Measurements from ENCODE around the gene ANKRD33B.
"Not testable (repeated sequence)": the region's sequence is repeated elsewhere in the genome, so short reads cannot be mapped to it uniquely, and the experiment has no call there.

ANKRD33B gene

DNA sequence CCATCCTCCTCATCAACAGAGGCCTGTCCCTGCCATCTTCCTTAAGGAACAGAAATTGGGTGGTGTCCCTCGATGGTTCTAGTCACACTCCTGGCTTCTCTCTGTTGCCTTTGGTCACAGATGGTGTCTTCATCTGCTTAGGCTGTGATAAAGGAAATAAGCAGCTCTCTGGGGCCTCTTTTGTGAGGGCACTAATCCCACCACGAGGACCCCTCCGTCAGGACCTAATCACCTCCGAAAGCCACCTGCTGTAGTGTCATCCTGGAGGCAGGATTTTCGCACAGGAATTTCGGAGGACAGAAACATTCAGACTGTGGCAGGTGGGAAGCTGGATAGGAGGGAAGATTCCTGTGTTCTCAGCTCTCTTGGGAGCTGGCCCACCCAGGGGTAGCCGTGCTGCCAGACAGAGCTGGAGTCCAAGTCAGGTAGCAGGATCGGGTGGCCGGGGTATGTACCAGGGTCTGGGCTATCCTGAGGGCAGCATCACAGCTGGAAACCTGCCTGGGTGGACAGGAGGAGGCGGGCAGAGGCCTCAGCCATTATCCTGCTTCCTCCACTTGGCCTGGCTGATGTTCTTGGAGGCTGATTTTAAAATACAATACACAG, 59.5 kb downstream of the ANKRD33B start:
- H3K36me3 ChIP-seq (ENCODE audit: control insufficient read depth, insufficient read depth, low read length) = no peaks in the 10 kb centered on the region
- no peaks in the 10 kb centered on the region for H3K27me3 ChIP-seq (ENCODE audit: control insufficient read depth, insufficient read depth, low read length)
- peaks cover 19% of the 10 kb centered on the region for H3K4me1 ChIP-seq (ENCODE audit: control insufficient read depth, insufficient read depth, low read length)
- H3K4me3 ChIP-seq (ENCODE audit: low read depth, low read length) = no peak overlapping the region
- no peaks in the 10 kb centered on the region for H3K9me3 ChIP-seq (ENCODE audit: control insufficient read depth, insufficient read depth, low read length)
- no peak overlapping the region for H3K9ac ChIP-seq (ENCODE audit: low read depth, low read length)
- H3K27ac ChIP-seq (ENCODE audit: low read depth, low read length) = no peak overlapping the region

DNA sequence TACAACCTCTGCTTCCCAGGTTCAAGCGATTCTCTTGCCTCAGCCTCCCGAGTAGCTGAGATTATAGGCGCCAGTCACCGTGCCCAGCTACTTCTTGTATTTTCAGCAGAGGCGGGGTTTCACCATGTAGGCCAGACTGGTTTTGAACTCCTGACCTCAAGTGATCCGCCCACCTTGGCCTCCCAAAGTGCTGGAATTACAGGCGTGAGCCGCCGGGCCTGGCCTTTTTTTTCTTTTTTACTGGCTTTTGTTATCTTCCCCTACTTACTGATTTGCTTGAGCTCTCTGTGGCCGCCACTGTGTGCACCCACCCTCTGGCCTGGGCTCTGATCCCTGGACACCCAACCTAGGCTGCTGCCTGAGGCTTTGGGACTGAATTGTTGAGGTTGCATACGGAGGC, 60.3 kb downstream of the ANKRD33B start:
- Histone ChIP-seq H3K27me3 (ENCODE audit: control insufficient read depth, insufficient read depth, low read length) (no peaks in the 10 kb centered on the region), H3K27ac (ENCODE audit: low read depth, low read length) (no peak overlapping the region), H3K4me3 (ENCODE audit: low read depth, low read length) (no peak overlapping the region), H3K9ac (ENCODE audit: low read depth, low read length) (no peak overlapping the region), H3K4me1 (ENCODE audit: control insufficient read depth, insufficient read depth, low read length) (peaks cover 19% of the 10 kb centered on the region), H3K36me3 (ENCODE audit: control insufficient read depth, insufficient read depth, low read length) (no peaks in the 10 kb centered on the region), H3K9me3 (ENCODE audit: control insufficient read depth, insufficient read depth, low read length) (no peaks in the 10 kb centered on the region)

DNA sequence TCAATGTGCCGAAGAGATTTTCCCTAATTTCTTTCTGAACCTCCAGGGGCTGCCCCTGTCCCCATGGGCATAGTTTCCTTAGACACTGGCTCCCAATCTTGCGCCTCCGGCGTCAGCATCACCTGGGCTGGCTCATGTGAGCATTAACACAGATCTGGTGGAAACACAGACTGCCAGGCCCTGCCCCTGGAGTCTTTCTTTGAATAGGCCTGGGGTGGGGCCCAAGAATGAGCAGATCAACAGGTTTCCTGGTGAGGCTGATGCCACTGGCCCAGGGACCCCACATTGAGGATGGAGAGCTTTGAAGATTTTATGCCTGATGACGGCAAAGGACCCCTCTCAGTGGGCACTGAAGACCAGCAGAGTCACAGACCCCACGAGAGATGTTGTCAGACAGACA, 60.8 kb downstream of the ANKRD33B start:
- Histone ChIP-seq H3K27me3 (ENCODE audit: control insufficient read depth, insufficient read depth, low read length) (no peaks in the 10 kb centered on the region), H3K4me3 (ENCODE audit: low read depth, low read length) (no peak overlapping the region), H3K36me3 (ENCODE audit: control insufficient read depth, insufficient read depth, low read length) (no peaks in the 10 kb centered on the region), H3K9ac (ENCODE audit: low read depth, low read length) (no peak overlapping the region), H3K9me3 (ENCODE audit: control insufficient read depth, insufficient read depth, low read length) (no peaks in the 10 kb centered on the region), H3K4me1 (ENCODE audit: control insufficient read depth, insufficient read depth, low read length) (peaks cover 19% of the 10 kb centered on the region), H3K27ac (ENCODE audit: low read depth, low read length) (no peak overlapping the region)

DNA sequence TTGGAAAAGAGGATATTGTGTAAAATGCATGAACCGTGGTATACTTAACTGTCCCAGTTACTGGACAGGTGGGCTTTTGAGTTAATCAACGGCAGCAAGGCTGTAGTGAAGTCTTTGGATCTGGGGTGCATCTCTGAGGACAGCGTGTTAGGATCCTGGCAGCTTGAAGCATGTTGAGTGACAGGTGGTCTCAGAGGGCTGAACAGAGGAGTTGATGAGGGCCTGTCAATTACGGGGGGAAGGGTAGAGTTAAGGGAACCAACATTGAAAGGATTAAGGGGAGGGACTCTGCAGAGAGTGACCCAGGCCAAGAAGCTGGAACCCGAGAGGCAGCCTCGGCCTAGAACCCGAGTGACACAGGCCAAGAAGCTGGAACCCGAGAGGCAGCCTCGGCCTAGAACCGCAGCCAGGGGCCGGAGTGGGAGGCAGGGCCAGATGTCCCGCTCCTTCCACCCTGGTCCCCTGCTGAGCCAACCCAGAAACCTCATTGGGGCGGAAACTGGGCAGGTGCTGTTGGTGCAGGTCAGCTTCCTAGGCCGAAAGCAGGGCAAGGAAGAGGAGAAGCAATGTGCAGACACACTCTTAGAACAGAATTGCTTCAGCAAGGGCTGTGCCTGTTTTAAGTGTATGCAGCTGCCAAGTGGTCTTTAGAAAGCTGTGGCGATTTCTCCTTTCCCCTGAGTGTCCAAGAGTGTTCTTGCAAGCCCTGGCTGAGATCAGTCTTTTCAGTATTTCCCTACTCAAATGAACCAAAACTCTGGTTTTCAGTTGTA, 62.0 kb downstream of the ANKRD33B start:
- no peak overlapping the region for H3K9ac ChIP-seq (ENCODE audit: low read depth, low read length)
- no peaks in the 10 kb centered on the region for H3K9me3 ChIP-seq (ENCODE audit: control insufficient read depth, insufficient read depth, low read length)
- H3K36me3 ChIP-seq (ENCODE audit: control insufficient read depth, insufficient read depth, low read length) = no peaks in the 10 kb centered on the region
- peaks cover 19% of the 10 kb centered on the region for H3K4me1 ChIP-seq (ENCODE audit: control insufficient read depth, insufficient read depth, low read length)
- H3K4me3 ChIP-seq (ENCODE audit: low read depth, low read length) = no peak overlapping the region
- no peaks in the 10 kb centered on the region for H3K27me3 ChIP-seq (ENCODE audit: control insufficient read depth, insufficient read depth, low read length)
- H3K27ac ChIP-seq (ENCODE audit: low read depth, low read length) = no peak overlapping the region

DNA sequence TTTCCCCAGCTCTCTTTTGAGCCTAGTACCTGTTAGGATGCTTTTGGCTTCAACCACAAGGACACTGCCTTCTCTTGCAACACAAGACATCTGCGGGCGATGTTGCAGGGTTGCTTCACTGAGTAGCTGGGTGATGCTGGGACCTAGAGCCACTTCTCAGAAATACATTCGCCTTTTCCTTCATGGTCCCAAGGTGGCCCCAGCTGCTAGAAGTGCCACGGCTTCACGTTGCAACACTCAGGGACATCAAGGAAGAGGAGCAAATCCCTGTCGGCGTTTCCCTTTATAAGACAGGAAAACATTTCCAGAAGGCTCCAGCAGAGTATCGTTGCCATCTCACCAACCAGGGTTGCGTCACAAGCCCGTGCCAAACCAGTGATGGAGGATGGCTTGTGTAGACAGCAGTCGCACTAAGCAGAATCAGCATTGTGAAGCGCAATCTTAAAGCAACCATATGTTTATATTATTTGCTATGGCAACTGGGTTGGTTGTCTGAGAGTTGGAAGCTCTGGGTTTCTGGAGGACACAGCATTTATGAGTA, 62.7 kb downstream of the ANKRD33B start:
- Histone ChIP-seq H3K36me3 (ENCODE audit: control insufficient read depth, insufficient read depth, low read length) (no peaks in the 10 kb centered on the region), H3K4me1 (ENCODE audit: control insufficient read depth, insufficient read depth, low read length) (peaks cover 19% of the 10 kb centered on the region), H3K4me3 (ENCODE audit: low read depth, low read length) (peak overlapping the region; percentile 60), H3K9ac (ENCODE audit: low read depth, low read length) (no peak overlapping the region), H3K27me3 (ENCODE audit: control insufficient read depth, insufficient read depth, low read length) (no peaks in the 10 kb centered on the region), H3K9me3 (ENCODE audit: control insufficient read depth, insufficient read depth, low read length) (no peaks in the 10 kb centered on the region), H3K27ac (ENCODE audit: low read depth, low read length) (no peak overlapping the region)

DNA sequence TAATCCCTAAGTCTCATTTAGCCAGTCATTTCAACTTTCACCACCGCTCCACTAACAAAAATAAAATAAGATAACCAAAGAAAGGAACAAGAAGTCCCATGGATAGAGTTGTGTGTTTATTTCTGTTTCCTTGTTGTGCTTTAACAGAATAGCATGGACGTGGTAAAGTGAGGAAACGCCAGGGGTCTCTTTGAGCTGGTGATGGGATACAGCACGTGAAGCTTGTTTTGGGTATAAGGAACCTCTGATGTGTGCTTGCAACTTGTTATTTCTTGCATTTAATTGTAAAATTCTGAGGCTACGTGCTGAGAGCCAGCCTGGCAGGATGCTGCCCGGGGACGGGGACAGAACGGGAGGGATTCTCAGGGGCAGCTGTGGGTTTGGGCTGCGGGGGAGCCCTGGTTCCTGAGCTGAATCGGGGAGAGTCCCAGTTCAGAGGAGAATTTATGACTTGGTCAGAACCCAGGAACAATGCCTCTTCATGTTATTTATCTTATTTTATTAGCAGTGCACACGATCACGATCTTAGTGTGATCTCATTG, 63.4 kb downstream of the ANKRD33B start:
- Histone ChIP-seq H3K27ac (ENCODE audit: low read depth, low read length) (peak overlapping the region; percentile 53), H3K4me1 (ENCODE audit: control insufficient read depth, insufficient read depth, low read length) (peaks cover 20% of the 10 kb centered on the region)

DNA sequence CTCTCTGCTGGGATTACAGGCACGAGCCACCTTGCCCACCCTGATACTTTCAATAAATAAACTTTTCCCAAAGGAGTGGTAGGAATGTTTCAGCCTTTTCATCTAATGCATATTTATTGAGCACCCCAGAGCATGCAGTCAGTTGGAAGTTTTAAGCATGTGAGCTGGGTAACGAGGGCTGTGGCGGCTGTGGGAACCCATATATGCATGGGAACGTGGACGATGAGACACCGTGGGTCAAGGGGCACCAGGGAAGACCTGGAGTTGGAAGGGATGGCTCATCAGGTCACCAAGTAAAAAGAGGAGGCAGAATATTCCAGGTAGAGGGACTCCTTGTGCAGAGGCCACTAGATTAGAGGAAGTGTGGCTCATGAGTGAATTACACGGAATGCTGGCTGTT, 64.7 kb downstream of the ANKRD33B start:
- no peak overlapping the region for H3K4me3 ChIP-seq (ENCODE audit: low read depth, low read length)
- peaks cover 23% of the 10 kb centered on the region for H3K4me1 ChIP-seq (ENCODE audit: control insufficient read depth, insufficient read depth, low read length)
- no peaks in the 10 kb centered on the region for H3K36me3 ChIP-seq (ENCODE audit: control insufficient read depth, insufficient read depth, low read length)
- H3K27ac ChIP-seq (ENCODE audit: low read depth, low read length) = no peak overlapping the region
- H3K9me3 ChIP-seq (ENCODE audit: control insufficient read depth, insufficient read depth, low read length) = no peaks in the 10 kb centered on the region
- no peak overlapping the region for H3K9ac ChIP-seq (ENCODE audit: low read depth, low read length)
- H3K27me3 ChIP-seq (ENCODE audit: control insufficient read depth, insufficient read depth, low read length) = no peaks in the 10 kb centered on the region

More for the DNA sequence above, 63.4 kb downstream of the ANKRD33B start:
- Histone ChIP-seq H3K9me3 (ENCODE audit: control insufficient read depth, insufficient read depth, low read length) (no peaks in the 10 kb centered on the region), H3K36me3 (ENCODE audit: control insufficient read depth, insufficient read depth, low read length) (no peaks in the 10 kb centered on the region), H3K27me3 (ENCODE audit: control insufficient read depth, insufficient read depth, low read length) (no peaks in the 10 kb centered on the region), H3K9ac (ENCODE audit: low read depth, low read length) (peak overlapping the region; percentile 45; the same call in 1 of the 2 replicates), H3K4me3 (ENCODE audit: low read depth, low read length) (peak overlapping the region; percentile 60)

DNA sequence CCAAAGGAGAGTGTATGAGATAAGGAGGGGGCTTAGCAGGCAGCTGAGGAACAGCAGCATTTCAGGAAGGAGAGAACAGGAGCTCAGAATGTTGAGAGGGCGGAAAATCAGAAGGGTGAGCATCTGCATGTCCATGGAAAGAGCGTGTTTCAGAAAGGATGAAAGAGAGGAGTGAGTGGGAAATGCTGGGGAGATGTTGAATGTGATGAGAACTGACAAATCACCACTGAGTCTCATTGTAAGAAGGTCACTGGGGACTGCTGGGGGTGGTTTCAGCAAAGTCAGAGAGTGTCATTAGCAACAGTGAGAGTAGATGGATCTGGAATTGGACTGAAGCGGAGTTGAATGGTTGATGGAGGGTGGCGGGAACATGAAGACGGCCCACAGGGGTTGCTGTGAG, 65.8 kb downstream of the ANKRD33B start:
- H3K27ac ChIP-seq (ENCODE audit: low read depth, low read length) = no peak overlapping the region
- no peak overlapping the region for H3K9ac ChIP-seq (ENCODE audit: low read depth, low read length)
- no peaks in the 10 kb centered on the region for H3K36me3 ChIP-seq (ENCODE audit: control insufficient read depth, insufficient read depth, low read length)
- no peaks in the 10 kb centered on the region for H3K9me3 ChIP-seq (ENCODE audit: control insufficient read depth, insufficient read depth, low read length)
- H3K4me1 ChIP-seq (ENCODE audit: control insufficient read depth, insufficient read depth, low read length) = peaks cover 18% of the 10 kb centered on the region
- H3K4me3 ChIP-seq (ENCODE audit: low read depth, low read length) = no peak overlapping the region
- no peaks in the 10 kb centered on the region for H3K27me3 ChIP-seq (ENCODE audit: control insufficient read depth, insufficient read depth, low read length)

DNA sequence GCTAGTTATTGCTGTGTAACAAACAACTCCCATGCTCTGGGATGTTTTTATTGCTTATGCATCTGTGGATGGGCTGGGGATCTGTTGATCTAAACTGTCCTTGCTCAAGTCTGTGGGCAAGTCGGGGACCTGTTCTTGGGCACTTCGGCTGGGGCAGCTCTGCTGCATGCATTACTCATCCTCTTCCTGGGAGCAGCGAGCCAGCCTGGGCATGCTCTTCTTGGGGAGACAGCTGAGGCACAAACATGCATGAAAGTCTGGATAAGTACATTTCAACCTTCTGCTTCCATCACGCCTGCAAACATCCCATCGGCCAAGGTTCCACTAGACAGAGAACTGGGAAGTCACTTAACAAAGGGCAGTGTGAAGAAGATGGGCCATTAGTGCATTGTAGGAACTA, 66.3 kb downstream of the ANKRD33B start:
- Histone ChIP-seq H3K9ac (ENCODE audit: low read depth, low read length) (no peak overlapping the region), H3K9me3 (ENCODE audit: control insufficient read depth, insufficient read depth, low read length) (no peaks in the 10 kb centered on the region), H3K27ac (ENCODE audit: low read depth, low read length) (no peak overlapping the region), H3K27me3 (ENCODE audit: control insufficient read depth, insufficient read depth, low read length) (no peaks in the 10 kb centered on the region), H3K4me3 (ENCODE audit: low read depth, low read length) (no peak overlapping the region), H3K36me3 (ENCODE audit: control insufficient read depth, insufficient read depth, low read length) (no peaks in the 10 kb centered on the region), H3K4me1 (ENCODE audit: control insufficient read depth, insufficient read depth, low read length) (peaks cover 20% of the 10 kb centered on the region)

DNA sequence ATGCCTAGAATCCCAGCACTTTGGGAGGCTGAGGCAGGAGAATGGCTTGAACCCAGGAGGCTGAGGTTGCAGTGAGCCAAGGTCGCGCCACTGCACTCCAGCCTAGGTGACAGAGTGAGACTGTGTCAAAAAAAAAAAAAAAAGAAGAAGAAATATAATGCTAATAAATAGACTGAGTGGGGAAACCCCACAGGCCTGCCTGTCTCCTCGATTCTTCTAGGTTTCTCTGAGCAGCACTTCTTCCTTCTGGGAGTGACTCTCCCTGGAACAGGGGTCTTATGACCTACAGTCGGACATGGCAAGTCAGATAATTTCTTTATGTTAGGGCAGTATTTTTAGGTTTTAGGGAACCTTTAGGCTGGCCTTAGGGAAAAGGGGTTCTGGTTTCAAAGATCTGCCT, 66.9 kb downstream of the ANKRD33B start:
- H3K27ac ChIP-seq (ENCODE audit: low read depth, low read length); H3K9ac ChIP-seq (ENCODE audit: low read depth, low read length); H3K27me3 ChIP-seq (ENCODE audit: control insufficient read depth, insufficient read depth, low read length); H3K9me3 ChIP-seq (ENCODE audit: control insufficient read depth, insufficient read depth, low read length); H3K4me3 ChIP-seq (ENCODE audit: low read depth, low read length); H3K36me3 ChIP-seq (ENCODE audit: control insufficient read depth, insufficient read depth, low read length): not testable (repeated sequence)
- peaks cover 26% of the 10 kb centered on the region for H3K4me1 ChIP-seq (ENCODE audit: control insufficient read depth, insufficient read depth, low read length)

All from HUES48 (cell line).